Activated CD8-positive, alpha-beta memory T cell treated with anti-CD3 and anti-CD28 coated beads for 24 hours (primary cell): ENCODE data around the gene TLL1.

Source experiments
- DNase-seq: peaks from one replicate; pipeline ENCODE4 v3.0.0-alpha.2; 2020

The TLL1 gene

GRCh38 chr4:166066936-166067335 is 193.9 kb downstream of the TLL1 start:
- no peak for DNase-seq

- DNase-seq, result no peak
Measured at GRCh38 chr4:166067915-166068314, 194.9 kb downstream of the TLL1 start.

GRCh38 chr4:166073783-166074182 is 200.7 kb downstream of the TLL1 start:
- no peak for DNase-seq

- no peak for DNase-seq
Measured at GRCh38 chr4:166075599-166075998, 202.6 kb downstream of the TLL1 start.

- no peak for DNase-seq
Measured at GRCh38 chr4:166077782-166078181, 204.7 kb downstream of the TLL1 start.

- DNase-seq, result no peak
Measured at GRCh38 chr4:166078383-166078782, 205.3 kb downstream of the TLL1 start.

- DNase-seq, result no peak
Measured at GRCh38 chr4:166078955-166079354, 205.9 kb downstream of the TLL1 start.

GRCh38 chr4:166087569-166087968 is 214.5 kb downstream of the TLL1 start:
- no peak for DNase-seq

GRCh38 chr4:166088576-166088975 is 215.5 kb downstream of the TLL1 start:
- no peak for DNase-seq

- no peak for DNase-seq
Measured at GRCh38 chr4:166091146-166091545, 218.1 kb downstream of the TLL1 start.

GRCh38 chr4:166091912-166092510 is 219.0 kb downstream of the TLL1 start:
- no peak for DNase-seq

- no peak for DNase-seq
Measured at GRCh38 chr4:166092797-166093290, 219.8 kb downstream of the TLL1 start.

GRCh38 chr4:166104623-166105022 is 231.6 kb downstream of the TLL1 start:
- no peak for DNase-seq

GRCh38 chr4:166121897-166122296 is 248.9 kb downstream of the TLL1 start:
- DNase-seq, result no peak

- no peak for DNase-seq
Measured at GRCh38 chr4:166123546-166123945, 250.5 kb downstream of the TLL1 start.

GRCh38 chr4:166128403-166128802 is 255.4 kb downstream of the TLL1 start:
- no peak for DNase-seq

- no peak for DNase-seq
Measured at GRCh38 chr4:166134285-166134684, 261.2 kb downstream of the TLL1 start.

GRCh38 chr4:166140951-166141350 is 267.9 kb downstream of the TLL1 start:
- DNase-seq, result no peak

GRCh38 chr4:166143227-166143626 is 270.2 kb downstream of the TLL1 start:
- no peak for DNase-seq

- DNase-seq, result no peak
Measured at GRCh38 chr4:166144607-166145006, 271.6 kb downstream of the TLL1 start.

GRCh38 chr4:166146806-166147540 is 273.9 kb downstream of the TLL1 start:
- DNase-seq, result no peak
